MM.1S (cell line): ENCODE results near the gene FAM20C.

Experiments used
- CTCF ChIP-seq: fragments of 300-600 bp; sonication (generic); IDR thresholded peaks from 2 replicates; pipeline ENCODE4 v1.5.1; 2016; ENCODE audit warnings: antibody characterized with exemption, low read length, mixed read lengths
- EZH2 ChIP-seq: fragments of 300-600 bp; sonication (generic); optimal IDR thresholded peaks from 2 replicates; pipeline ENCODE3; 2017; ENCODE audit warnings: low read depth, mild to moderate bottlenecking, antibody characterized with exemption, low read length, mixed read lengths

- TF ChIP-seq CTCF (no peak), EZH2 (no peak)
Measured at GRCh38 chr7:302054-302992, 110.0 kb downstream of the FAM20C start.
